Kidney epithelial cell (primary cell): ENCODE measurements around the gene SCNN1B. TPM values are rescaled to one million over a fixed set of nuclear protein-coding genes. Genes with fewer than 3 reads are reported as not detected.

Source experiments
- DNase-seq: peaks from one replicate; pipeline ENCODE4 v3.0.0-alpha.2; 2010; ENCODE audit warnings: low read depth
- H3K27me3 ChIP-seq: 2 replicates; pipeline ENCODE4 v1.6.0; 2011; ENCODE audit warnings: low read length; ENCODE audit not compliant: control insufficient read depth, insufficient read depth
- H3K36me3 ChIP-seq: 2 replicates; pipeline ENCODE4 v1.5.1; 2011; ENCODE audit warnings: low read length; ENCODE audit not compliant: control insufficient read depth, insufficient read depth
- H3K4me3 ChIP-seq: 2 replicates; pipeline ENCODE4 v1.5.1; 2011; ENCODE audit warnings: low read depth, mild to moderate bottlenecking, control low read depth, low read length
- CTCF ChIP-seq: IDR thresholded peaks from 2 replicates; pipeline ENCODE4 v1.5.1; 2011; ENCODE audit warnings: mild to moderate bottlenecking, moderate library complexity, low read length, control low read depth, inconsistent platforms; ENCODE audit not compliant: insufficient read depth, poor library complexity, severe bottlenecking
- total RNA-seq: library from RNA; depleted of rRNA; stranded (reverse); fragments of >200 nt; gene quantifications from 2 replicates; pipeline ENCODE4 v1.2.3, GENCODE V29; 2015

SCNN1B gene
- total RNA-seq, 1 donor from 2014 or later = 0.38 TPM

GRCh38 chr16:23283571-23283970, 18.5 kb upstream of the SCNN1B start:
- no peak for TF ChIP-seq CTCF
- no peak for DNase-seq
- Histone ChIP-seq H3K4me3 (no peak overlapping the region), H3K27me3 (no peaks in the 10 kb centered on the region), H3K36me3 (no peaks in the 10 kb centered on the region)

- Histone ChIP-seq H3K4me3 (no peak overlapping the region), H3K36me3 (no peaks in the 10 kb centered on the region), H3K27me3 (no peaks in the 10 kb centered on the region)
- DNase-seq = no peak
- no peak for TF ChIP-seq CTCF
These were observed 17.5 kb upstream of the SCNN1B start for GRCh38 chr16:23284584-23284983.

- no peaks in the 10 kb centered on the region for H3K27me3 ChIP-seq
- H3K4me3 ChIP-seq = no peak overlapping the region
- no peak for DNase-seq
- TF ChIP-seq CTCF = no peak
- H3K36me3 ChIP-seq = no peaks in the 10 kb centered on the region
These were observed 16.0 kb upstream of the SCNN1B start for GRCh38 chr16:23286131-23286532.

- H3K27me3 ChIP-seq = no peaks in the 10 kb centered on the region
- no peak for TF ChIP-seq CTCF
- DNase-seq = no peak
- H3K4me3 ChIP-seq = no peak overlapping the region
- no peaks in the 10 kb centered on the region for H3K36me3 ChIP-seq
These were observed 13.9 kb upstream of the SCNN1B start for GRCh38 chr16:23288209-23288608.

- H3K4me3 ChIP-seq = no peak overlapping the region
- H3K36me3 ChIP-seq = no peaks in the 10 kb centered on the region
- no peaks in the 10 kb centered on the region for H3K27me3 ChIP-seq
- no peak for TF ChIP-seq CTCF
- no peak for DNase-seq
These were observed 13.2 kb upstream of the SCNN1B start for GRCh38 chr16:23288726-23289512.
